Loucy (cell line): ENCODE results near the gene LIME1.

Experiments used
- EZH2phosphoT487 ChIP-seq: fragments of 200-600 bp; IDR thresholded peaks from 2 replicates; pipeline ENCODE4 v1.6.1; 2018; ENCODE audit warnings: antibody characterized with exemption, mild to moderate bottlenecking, moderate library complexity, borderline replicate concordance
- TF ChIP-seq, protein P1 (sequence below): fragments of 200-600 bp; sonication (generic); conservative IDR thresholded peaks from 2 replicates; pipeline ENCODE4 v1.5.1; 2014; ENCODE audit warnings: mild to moderate bottlenecking, antibody characterized with exemption, low read length

DNA sequence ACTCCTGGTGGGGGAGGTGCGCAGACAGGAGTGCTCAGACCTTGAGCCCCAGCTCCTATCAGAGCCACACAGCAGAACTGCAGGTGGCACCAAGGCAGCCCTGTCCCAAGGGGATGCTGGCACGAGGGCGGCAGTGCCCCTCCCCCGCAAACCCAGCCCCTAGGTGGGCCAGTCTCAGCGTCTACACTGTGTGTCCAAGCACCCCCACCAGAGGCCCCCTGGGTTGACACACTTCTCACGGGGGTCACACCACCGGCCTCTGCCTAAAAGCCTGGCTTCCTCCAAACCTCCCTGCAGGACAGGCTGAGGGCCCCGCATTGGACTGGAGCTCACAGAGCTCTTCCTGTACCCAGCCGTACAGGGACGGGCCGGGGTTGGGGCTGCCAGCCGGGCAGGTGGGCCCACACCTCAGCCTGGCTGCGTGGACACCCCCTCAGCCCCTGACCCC is 11.2 kb downstream of the LIME1 start:
- TF ChIP-seq, protein P1, sequence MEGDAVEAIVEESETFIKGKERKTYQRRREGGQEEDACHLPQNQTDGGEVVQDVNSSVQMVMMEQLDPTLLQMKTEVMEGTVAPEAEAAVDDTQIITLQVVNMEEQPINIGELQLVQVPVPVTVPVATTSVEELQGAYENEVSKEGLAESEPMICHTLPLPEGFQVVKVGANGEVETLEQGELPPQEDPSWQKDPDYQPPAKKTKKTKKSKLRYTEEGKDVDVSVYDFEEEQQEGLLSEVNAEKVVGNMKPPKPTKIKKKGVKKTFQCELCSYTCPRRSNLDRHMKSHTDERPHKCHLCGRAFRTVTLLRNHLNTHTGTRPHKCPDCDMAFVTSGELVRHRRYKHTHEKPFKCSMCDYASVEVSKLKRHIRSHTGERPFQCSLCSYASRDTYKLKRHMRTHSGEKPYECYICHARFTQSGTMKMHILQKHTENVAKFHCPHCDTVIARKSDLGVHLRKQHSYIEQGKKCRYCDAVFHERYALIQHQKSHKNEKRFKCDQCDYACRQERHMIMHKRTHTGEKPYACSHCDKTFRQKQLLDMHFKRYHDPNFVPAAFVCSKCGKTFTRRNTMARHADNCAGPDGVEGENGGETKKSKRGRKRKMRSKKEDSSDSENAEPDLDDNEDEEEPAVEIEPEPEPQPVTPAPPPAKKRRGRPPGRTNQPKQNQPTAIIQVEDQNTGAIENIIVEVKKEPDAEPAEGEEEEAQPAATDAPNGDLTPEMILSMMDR: no peak
- no peak for TF ChIP-seq EZH2phosphoT487
